Mesothelial cell of epicardium (in vitro differentiated cells): ENCODE results near the gene PCSK6. TPM values are rescaled to one million over a fixed set of nuclear protein-coding genes. Genes with fewer than 3 reads are reported as not detected.
A peak's percentile ranks its signal among the peaks of the same experiment; 100 is the strongest.

ENCODE experiments used
- DNase-seq, 2 experiments: peaks; one replicate each; pipeline ENCODE4 v3.0.0; 2021; ENCODE audit warnings: low spot score in 2 of 2; ENCODE audit not compliant: unreplicated experiment in 2 of 2
- H3K27ac Mint-ChIP-seq: 2 replicates; pipeline ENCODE4 v1.8.0; 2021; ENCODE audit warnings: mixed read lengths
- H3K27me3 Mint-ChIP-seq: 2 replicates; pipeline ENCODE4 v1.8.0; 2021; ENCODE audit warnings: low read depth, mixed read lengths
- H3K36me3 Mint-ChIP-seq: 2 replicates; pipeline ENCODE4 v1.8.0; 2021; ENCODE audit warnings: mixed read lengths
- H3K4me1 Mint-ChIP-seq: 2 replicates; pipeline ENCODE4 v1.8.0; 2021; ENCODE audit warnings: mixed read lengths
- H3K4me3 Mint-ChIP-seq: 2 replicates; pipeline ENCODE4 v1.8.0; 2021; ENCODE audit warnings: mild to moderate bottlenecking, moderate library complexity, mixed read lengths
- H3K9me3 Mint-ChIP-seq: 2 replicates; pipeline ENCODE4 v1.8.0; 2021; ENCODE audit warnings: mixed read lengths
- total RNA-seq: library from RNA; stranded (reverse); gene quantifications from 3 replicates; pipeline ENCODE4 v1.2.1, GENCODE V29; 2021
- TF ChIP-seq, protein P1 (sequence below): fragments of 200-600 bp; sonication (generic); IDR thresholded peaks from one replicate; pipeline ENCODE4 v1.5.0; 2021; ENCODE audit warnings: antibody characterized with exemption; ENCODE audit not compliant: unreplicated experiment

Gene PCSK6
- total RNA-seq, 1 donor from 2014 or later = 4.5 TPM

DNA sequence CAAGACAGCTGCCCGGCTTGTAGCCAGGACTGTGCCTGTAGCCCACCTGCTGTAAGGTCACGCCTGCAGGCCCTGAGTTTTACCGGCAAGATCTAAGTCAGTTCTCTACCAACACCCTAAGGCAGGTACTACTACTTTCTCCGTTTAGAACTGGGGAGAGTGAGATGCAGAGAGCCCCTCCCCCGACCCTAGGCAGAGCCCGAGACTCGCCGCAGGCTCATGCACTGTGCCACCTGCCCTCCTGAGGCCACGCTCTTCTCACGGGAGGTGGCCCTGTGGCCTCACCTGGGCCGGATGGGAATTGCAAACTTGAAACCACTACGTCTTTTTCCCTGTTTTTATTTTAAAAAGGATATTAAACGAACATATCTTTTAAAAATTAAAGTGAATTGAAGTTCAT is 36.9 kb upstream of the PCSK6 start:
- H3K4me3 Mint-ChIP-seq = no peak overlapping the region
- H3K27me3 Mint-ChIP-seq = peaks cover 13% of the 10 kb centered on the region
- no peaks in the 10 kb centered on the region for H3K9me3 Mint-ChIP-seq
- H3K36me3 Mint-ChIP-seq = no peaks in the 10 kb centered on the region
- no peak overlapping the region for H3K27ac Mint-ChIP-seq
- TF ChIP-seq, protein P1, sequence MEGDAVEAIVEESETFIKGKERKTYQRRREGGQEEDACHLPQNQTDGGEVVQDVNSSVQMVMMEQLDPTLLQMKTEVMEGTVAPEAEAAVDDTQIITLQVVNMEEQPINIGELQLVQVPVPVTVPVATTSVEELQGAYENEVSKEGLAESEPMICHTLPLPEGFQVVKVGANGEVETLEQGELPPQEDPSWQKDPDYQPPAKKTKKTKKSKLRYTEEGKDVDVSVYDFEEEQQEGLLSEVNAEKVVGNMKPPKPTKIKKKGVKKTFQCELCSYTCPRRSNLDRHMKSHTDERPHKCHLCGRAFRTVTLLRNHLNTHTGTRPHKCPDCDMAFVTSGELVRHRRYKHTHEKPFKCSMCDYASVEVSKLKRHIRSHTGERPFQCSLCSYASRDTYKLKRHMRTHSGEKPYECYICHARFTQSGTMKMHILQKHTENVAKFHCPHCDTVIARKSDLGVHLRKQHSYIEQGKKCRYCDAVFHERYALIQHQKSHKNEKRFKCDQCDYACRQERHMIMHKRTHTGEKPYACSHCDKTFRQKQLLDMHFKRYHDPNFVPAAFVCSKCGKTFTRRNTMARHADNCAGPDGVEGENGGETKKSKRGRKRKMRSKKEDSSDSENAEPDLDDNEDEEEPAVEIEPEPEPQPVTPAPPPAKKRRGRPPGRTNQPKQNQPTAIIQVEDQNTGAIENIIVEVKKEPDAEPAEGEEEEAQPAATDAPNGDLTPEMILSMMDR = no peak
- no peak for DNase-seq
- H3K4me1 Mint-ChIP-seq = no peaks in the 10 kb centered on the region

DNA sequence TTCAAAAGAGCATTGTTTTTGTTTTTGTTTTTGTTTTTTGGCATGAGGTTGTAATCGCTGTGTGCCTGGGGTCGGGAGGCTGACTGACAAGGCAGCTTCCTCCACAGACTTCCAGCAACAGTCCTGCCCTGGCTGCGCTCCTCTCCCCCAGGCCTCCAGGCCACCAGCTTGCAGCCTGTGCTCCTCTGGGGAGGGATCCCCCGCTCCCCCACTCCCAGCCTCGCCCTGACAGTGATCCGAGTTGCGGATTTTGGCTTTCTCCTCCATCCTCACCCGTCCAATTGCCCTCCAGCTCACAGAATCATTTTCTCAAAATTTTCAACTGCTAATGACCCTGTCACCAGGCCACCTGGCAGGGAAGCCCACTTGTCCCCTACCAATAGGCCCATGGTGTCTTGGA is 36.5 kb upstream of the PCSK6 start:
- Mint-ChIP-seq H3K27me3 (peaks cover 14% of the 10 kb centered on the region), H3K4me3 (no peak overlapping the region), H3K36me3 (no peaks in the 10 kb centered on the region), H3K9me3 (no peaks in the 10 kb centered on the region), H3K4me1 (no peaks in the 10 kb centered on the region), H3K27ac (no peak overlapping the region)
- DNase-seq = no peak
- TF ChIP-seq, protein P1 = no peak

DNA sequence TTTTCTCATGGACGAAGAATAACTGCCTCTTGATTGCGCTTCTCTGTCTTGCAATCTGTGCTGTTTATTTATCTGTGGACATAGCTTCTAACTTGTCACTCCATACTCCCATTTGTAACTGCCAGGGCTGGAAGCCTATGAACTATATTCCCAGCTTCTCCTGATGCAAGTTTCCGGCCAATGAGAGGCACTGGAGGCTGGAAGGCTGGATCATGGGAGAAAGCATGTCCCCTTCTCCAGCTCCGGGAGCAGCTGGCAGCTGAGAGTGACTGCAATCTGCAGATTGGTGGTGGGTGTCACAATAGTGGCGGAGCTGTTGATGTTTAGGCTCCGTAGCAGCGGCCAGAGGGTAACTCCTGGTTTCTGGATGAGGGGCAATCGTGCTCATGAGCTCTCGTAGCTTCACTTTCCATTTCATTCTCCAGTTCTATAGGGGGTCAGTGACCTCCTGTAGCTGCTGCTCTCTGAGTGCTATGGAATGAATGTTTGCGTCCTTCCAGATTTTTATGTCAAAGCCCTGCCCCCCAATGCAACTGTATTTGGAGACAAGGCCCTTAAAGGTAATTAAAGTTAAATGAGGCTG is 35.7 kb upstream of the PCSK6 start:
- no peaks in the 10 kb centered on the region for H3K9me3 Mint-ChIP-seq
- DNase-seq = no peak
- TF ChIP-seq, protein P1 = no peak
- H3K4me3 Mint-ChIP-seq = no peak overlapping the region
- no peak overlapping the region for H3K27ac Mint-ChIP-seq
- peaks cover 22% of the 10 kb centered on the region for H3K27me3 Mint-ChIP-seq
- H3K36me3 Mint-ChIP-seq = no peaks in the 10 kb centered on the region
- H3K4me1 Mint-ChIP-seq = no peaks in the 10 kb centered on the region

DNA sequence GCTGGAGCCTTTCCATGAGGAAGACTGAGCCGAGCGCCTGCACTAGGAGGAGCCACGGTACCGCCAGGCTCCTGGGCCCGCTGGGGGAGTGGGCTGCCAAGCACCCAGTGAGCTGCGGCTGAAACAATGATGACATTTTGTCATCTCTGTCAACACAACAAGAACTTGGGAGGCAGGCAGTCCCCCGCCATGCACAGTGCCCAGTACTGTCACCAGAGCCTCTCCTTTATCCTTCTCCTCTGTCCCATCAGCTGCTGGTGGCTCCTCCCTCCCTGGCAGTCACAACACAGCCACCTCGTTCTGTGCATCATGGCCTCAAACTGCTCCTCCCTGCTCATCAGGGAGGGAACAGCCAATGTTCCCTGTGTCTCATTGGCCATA is 34.0 kb upstream of the PCSK6 start:
- H3K9me3 Mint-ChIP-seq = peaks cover 11% of the 10 kb centered on the region
- no peak for DNase-seq
- no peaks in the 10 kb centered on the region for H3K4me1 Mint-ChIP-seq
- no peaks in the 10 kb centered on the region for H3K36me3 Mint-ChIP-seq
- no peak overlapping the region for H3K27ac Mint-ChIP-seq
- H3K27me3 Mint-ChIP-seq = peaks cover 29% of the 10 kb centered on the region
- H3K4me3 Mint-ChIP-seq = no peak overlapping the region
- TF ChIP-seq, protein P1 = no peak

- peak in 1 of 2 experiments; percentile 22 for DNase-seq
- H3K27me3 Mint-ChIP-seq = peaks cover 29% of the 10 kb centered on the region
- H3K4me3 Mint-ChIP-seq = no peak overlapping the region
- no peak overlapping the region for H3K27ac Mint-ChIP-seq
- H3K36me3 Mint-ChIP-seq = no peaks in the 10 kb centered on the region
- H3K9me3 Mint-ChIP-seq = peaks cover 16% of the 10 kb centered on the region
- H3K4me1 Mint-ChIP-seq = no peaks in the 10 kb centered on the region
- TF ChIP-seq, protein P1 = no peak
These were observed 33.4 kb upstream of the PCSK6 start for GRCh38 chr15:101522621-101523559.
